CD4-positive, alpha-beta T cell treated with Interleukin-2 at 100 ng/mL for 4 hours (primary cell): ENCODE measurements around the gene CHAC1.

Experiments
- DNase-seq: peaks from one replicate; pipeline ENCODE4 v3.0.0-alpha.2; 2020; ENCODE audit warnings: low spot score

Gene CHAC1

GRCh38 chr15:40985541-40986330, 32.5 kb downstream of the CHAC1 start:
- no peak for DNase-seq

- no peak for DNase-seq
These were observed 33.5 kb downstream of the CHAC1 start for GRCh38 chr15:40986820-40987219.

- DNase-seq, result no peak
These were observed 34.9 kb downstream of the CHAC1 start for GRCh38 chr15:40988156-40988555.

GRCh38 chr15:40990080-40990479, 36.8 kb downstream of the CHAC1 start:
- DNase-seq, result no peak

GRCh38 chr15:40990789-40991188, 37.5 kb downstream of the CHAC1 start:
- DNase-seq, result no peak

- no peak for DNase-seq
These were observed 38.1 kb downstream of the CHAC1 start for GRCh38 chr15:40991355-40991754.

- no peak for DNase-seq
These were observed 39.0 kb downstream of the CHAC1 start for GRCh38 chr15:40992241-40992741.

GRCh38 chr15:40992825-40993224, 39.6 kb downstream of the CHAC1 start:
- DNase-seq, result no peak

GRCh38 chr15:40995656-40996055, 42.4 kb downstream of the CHAC1 start:
- no peak for DNase-seq

GRCh38 chr15:40999190-40999589, 45.9 kb downstream of the CHAC1 start:
- no peak for DNase-seq

- no peak for DNase-seq
These were observed 48.4 kb downstream of the CHAC1 start for GRCh38 chr15:41001524-41002214.

GRCh38 chr15:41004490-41004889, 51.2 kb downstream of the CHAC1 start:
- DNase-seq, result no peak
